HG03442 (cell line): ENCODE data around the gene POLR1H.

ENCODE experiments used
- ATAC-seq: cut with Tn5 transposase; IDR thresholded peaks from one replicate; pipeline ENCODE4 v1.9.1; 2021; ENCODE audit warnings: mild to moderate bottlenecking, moderate library complexity; ENCODE audit not compliant: unreplicated experiment

The POLR1H gene

GRCh38 chr6:30093951-30094661 lies 33.0 kb downstream of the POLR1H start:
- ATAC-seq, result no peak

DNA sequence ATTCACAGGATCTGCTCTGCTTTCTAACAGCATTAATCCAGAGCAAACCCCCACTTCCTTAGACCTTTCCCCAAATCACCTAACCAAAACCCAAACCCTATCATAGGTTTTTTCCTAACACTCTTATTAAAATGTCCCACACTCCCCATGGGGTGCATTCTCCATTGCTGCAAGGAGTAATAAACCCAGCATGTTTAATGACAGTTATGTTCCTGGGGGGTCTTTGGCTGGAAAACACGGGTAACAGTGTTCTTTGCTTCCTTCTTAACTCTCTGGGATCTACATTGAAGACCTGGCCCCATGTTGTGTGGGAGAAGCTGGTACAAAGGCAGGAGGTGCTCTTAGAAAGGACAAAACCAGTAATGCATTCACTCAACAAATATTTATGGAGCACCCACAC lies 35.8 kb downstream of the POLR1H start:
- no peak for ATAC-seq

- no peak for ATAC-seq
Measured at GRCh38 chr6:30097902-30098768, 37.1 kb downstream of the POLR1H start.

DNA sequence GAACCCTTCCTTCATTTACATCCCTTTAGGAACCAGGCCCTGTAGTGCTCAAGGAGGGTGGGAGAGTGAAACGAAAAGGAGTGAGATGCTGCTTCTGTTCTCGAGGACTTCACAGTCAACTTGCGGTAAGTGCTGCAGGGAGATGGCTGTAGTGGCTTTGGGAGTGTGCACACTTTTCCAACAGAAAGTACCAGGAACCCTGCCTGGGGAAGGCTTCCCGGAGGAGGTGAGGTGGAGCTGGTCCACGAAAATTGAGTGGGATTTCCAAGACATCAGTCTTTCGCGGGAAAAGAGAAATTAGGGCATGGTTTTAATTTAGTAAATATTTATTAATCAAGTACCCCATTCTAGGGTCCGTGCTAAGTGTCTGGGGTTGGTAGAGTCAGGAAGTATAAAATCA lies 39.1 kb downstream of the POLR1H start:
- no peak for ATAC-seq

DNA sequence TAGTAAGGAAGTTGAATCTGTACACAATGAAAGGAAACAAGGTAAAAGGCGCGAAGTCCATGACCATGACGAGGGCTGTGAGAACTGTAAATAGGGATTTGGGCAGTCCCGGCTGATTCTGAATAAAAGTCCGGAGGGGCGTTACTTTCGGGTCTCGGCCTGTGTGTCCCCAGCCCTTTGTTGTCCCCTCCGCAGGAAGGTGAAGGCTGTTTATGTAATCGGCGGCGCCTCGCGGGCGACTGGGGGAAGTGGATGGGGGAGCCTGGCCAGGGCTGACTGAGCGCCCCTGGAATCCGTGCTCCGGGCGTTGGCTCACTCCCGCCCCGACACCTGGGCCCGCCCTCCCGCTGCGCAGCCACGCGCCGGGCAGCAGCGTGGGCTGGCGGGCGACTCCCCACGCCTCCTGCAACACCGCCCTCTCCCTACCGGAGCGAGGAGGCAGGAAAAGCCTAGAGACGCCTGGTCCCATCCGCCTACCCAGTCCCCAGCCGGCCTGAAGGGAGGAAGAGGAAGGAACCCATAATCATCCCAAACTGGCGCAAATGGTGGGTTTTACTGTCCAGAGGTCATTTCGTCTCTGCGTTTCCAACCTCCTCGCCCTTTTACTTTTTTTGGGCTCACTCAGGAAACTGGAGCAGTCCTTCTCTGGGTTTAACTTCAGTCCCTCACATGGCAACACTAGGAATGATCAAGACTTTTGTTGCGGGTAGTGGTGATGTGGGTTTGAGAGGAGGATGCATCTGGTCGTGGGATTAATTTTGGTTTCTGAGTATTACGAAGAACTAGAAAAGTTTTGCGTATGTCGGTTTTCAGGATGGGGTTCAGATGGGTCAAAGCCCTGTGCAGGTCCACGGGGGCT lies 39.7 kb downstream of the POLR1H start:
- ATAC-seq, result no peak

DNA sequence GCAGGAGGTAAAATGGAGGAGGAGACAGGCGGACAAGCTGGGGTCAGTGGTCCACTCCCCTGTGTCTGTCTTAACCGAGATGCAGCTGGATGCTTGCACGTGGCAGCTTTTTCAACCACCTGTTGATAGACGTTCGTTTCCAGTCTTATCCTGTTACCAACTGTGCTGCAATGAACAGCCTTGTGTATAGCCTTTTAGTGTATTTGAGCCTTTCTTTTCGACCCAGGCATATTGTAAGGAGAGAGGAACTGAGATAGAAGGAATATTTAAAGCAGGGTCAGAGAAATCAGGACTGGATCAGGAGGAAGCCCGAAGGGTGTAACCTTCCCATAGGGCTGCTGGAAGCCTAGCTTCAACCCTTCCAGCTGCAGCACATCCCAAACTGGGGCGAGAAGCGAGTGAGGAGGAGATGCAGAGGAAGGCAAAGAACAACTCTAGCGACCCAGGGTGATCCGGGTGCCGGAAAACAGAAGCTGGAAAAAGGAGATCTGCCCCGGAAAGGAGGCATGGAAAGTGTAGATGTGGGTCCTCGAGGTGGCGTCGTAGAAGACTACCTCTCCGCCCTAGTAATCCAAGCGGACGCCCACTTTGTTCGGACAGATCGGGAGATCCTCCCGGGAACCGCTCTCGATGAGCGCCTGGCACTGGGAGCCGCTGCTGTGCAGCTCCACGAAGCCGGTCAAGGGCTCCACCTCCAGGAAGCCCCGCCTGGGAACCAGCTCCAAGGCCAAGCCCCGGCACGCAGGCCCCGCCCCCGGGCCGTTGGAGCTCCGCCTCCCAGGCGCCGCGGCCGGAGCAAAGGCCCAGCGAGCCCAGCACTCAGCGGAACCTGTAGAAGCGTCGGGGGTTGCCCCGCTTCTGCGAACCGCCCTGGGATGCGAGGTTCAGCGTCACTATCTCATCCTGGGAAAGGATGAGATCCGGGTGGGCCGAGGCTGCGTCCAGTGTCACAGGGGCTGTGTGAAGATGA lies 40.7 kb downstream of the POLR1H start:
- ATAC-seq, result peak; percentile 74

DNA sequence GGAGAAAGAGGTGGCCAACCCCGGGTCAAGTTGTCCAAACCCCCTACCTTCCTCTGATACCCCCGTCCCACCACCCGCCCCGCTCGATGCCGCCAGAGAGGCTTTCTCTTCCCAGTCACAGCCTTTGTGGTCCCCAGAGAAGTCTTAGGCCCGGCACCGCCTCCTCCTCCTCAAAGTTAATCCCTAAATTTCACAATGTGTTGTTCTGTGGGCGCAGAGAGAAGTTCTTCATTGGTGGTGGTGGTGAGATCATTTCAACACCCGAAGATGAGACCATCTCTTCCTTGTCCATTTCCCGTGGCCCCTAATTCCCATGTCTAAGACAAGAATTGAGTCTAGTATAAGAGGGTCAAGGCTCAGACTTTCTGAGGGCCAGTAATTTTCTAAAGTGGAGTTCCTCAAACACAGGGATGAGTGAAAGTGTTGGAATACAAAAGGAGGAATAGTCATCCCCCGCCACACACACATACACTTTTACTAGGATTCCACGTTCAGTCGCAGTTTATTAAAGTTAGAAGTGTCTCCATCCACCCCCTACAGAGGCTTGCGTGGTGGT lies 41.4 kb downstream of the POLR1H start:
- ATAC-seq, result no peak

DNA sequence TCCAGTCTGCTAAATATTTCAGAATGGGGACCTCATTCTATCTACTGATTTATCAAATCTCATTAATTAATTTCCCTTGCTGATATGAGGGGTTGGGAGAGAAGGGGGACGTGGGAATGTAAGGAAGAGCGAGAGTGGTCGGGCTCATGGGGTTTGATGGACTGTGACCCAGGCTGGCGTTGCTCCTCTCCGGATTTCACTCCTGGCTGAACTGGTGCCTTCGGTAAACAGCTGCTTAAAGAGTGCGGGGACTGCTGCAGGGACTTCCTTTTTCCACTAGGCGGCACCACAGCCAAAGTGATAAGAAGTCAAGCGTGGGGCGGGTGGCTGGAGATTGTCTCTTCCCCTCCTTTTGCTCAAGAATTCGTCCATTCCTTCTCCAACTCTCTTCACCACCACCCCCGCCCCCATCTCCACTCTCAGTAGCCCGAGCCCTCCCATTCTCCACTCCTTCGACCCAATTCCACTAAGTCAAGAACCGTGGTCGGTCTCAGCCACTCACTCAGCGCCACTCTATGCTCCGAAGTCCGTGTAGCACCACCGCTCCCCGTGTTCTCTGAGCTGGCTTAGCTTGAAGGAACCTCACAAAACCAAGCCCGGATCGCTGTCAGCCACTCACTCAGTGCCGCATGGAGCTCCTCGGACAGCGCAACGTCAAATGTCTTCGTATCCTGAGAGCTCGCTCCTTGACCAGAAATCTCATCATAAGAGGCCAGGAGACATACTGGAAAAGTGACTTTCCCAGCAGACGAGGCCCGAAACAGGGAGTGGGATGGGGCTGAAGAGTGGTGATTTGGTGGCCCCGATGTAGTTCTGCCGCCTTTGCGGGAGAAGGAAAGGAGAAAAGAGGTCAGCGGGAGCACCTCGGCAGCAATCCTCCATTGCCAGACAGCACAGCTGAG lies 42.2 kb downstream of the POLR1H start:
- ATAC-seq, result peak; percentile 59

GRCh38 chr6:30103872-30104179 lies 42.8 kb downstream of the POLR1H start:
- no peak for ATAC-seq

- no peak for ATAC-seq
Measured at GRCh38 chr6:30104661-30105060, 43.6 kb downstream of the POLR1H start.

GRCh38 chr6:30111266-30111856 lies 50.3 kb downstream of the POLR1H start:
- ATAC-seq, result no peak

DNA sequence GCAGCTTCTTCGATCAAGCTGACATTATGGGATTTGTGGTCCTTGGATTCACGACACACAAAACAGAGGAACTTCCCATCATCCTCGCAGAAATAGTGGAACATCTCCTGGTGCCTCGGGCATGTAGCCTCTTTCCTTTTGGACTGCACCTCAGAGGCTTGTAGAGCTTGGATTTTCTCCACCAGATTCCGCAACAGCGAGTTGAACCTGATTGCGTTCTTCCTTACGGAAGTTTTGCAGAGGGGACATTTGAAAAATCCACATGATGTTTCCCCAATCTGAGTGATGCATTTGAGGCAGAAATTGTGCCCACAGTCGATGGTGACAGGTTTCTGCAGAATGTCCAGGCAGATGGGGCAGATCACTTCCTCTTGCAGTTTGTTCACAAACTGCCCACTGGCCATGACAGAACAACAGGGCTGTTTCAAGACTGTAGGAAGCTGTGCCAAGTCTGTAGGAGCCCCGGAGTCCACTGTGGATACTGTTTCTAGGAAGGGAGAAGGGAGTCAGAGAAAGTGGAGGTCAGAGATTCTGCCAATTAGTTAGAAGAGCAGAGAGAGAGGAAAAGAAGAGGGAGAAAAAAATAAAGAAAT lies 51.4 kb downstream of the POLR1H start:
- no peak for ATAC-seq

- ATAC-seq, result no peak
Measured at GRCh38 chr6:30113003-30113759, 52.1 kb downstream of the POLR1H start, which contains the start of gene TRIM31. TSS of gene TRIM31 (minus strand) at chr6:30113090. CDS start at chr6:30112805, 285 bp downstream.

GRCh38 chr6:30113841-30114240 lies 52.8 kb downstream of the POLR1H start:
- no peak for ATAC-seq
